ENCODE data around the gene CEACAM21. TPM values are rescaled to one million over a fixed set of nuclear protein-coding genes. Genes with fewer than 3 reads are reported as not detected.
"Not testable (repeated sequence)": the region's sequence is repeated elsewhere in the genome, so short reads cannot be mapped to it uniquely, and the experiment has no call there.

The CEACAM21 gene
- polyA plus RNA-seq, 2 of the 4 experiments (the other 2 are of a cell fraction): not detected

DNA sequence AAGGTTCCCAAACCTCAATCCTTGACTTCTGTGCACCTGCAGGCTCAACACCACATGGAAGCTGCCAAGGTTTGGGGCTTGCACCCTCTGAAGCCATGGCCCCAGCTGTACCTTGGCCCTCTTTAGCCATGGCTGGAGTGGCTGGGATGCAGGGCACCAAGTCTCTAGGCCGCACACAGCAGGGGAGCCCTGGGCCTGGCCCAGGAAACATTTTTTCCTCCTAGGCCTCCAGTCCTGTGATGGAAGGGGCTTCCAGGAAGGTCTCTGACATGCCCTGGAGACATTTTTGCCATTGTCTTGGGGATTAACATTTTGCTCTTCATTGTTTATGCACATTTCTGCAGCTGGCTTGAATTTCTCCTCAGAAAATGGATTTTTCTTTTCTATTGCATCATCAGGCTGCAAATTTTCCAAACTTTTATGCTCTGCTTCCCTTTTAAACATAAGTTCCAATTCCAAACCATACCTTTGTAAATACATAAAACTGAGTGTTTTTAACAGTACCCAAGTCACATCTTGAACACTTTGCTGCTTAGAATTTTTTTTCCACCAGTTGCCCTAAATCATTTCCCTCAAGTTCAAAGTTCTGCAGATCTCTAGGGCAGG lies 6.7 kb downstream of the CEACAM21 start:
- H3K9me3 ChIP-seq: peaks cover 37% of the 10 kb centered on the region
- peak; percentile 98 for TF ChIP-seq ZFP36 (IDR thresholded peaks at IDR 0.05; ENCODE audit: borderline replicate concordance, partially characterized antibody)
- DNase-seq (ENCODE audit: low read depth in 1 of 2, low spot score in 1 of 2); H3K27ac ChIP-seq; H3K4me1 ChIP-seq; H3K4me3 ChIP-seq; FAIRE-seq; H3K4me2 ChIP-seq; POLR2A ChIA-PET; ATAC-seq: not testable (repeated sequence)
- CTCF ChIA-PET: interaction anchor here (2.6 to 46.4 kb wide), 4 partner anchors 5 to 131 kb away, joined by 10 to 1358 read pairs (median 1153); partner anchors contain the start of gene CEACAM21
- 14% methylated on average over 1 of the region's 1 CpG for WGBS (ENCODE audit: missing lambda C conversion rate)

GRCh38 chr19:41584260-41584810 lies 8.4 kb downstream of the CEACAM21 start:
- H3K4me1 ChIP-seq: no peaks in the 10 kb centered on the region
- WGBS (ENCODE audit: missing lambda C conversion rate): 2% methylated on average over 6 of the region's 6 CpGs
- no peak overlapping the region for H3K4me2 ChIP-seq
- H3K27ac ChIP-seq: no peak overlapping the region
- DNase-seq (ENCODE audit: low read depth in 1 of 2, low spot score in 1 of 2): no peak
- ChIA-PET CTCF (interaction anchor here (0.6 to 46.4 kb wide), 6 partner anchors 4 to 133 kb away, joined by 3 to 1358 read pairs (median 578); partner anchors contain the start of gene CEACAM21), POLR2A (no interaction called here)
- TF ChIP-seq, protein P1, sequence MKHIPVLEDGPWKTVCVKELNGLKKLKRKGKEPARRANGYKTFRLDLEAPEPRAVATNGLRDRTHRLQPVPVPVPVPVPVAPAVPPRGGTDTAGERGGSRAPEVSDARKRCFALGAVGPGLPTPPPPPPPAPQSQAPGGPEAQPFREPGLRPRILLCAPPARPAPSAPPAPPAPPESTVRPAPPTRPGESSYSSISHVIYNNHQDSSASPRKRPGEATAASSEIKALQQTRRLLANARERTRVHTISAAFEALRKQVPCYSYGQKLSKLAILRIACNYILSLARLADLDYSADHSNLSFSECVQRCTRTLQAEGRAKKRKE (CRISPR knock-in tag; IDR thresholded peaks at IDR 0.05; ENCODE audit: low read depth): no peak
- no peak for TF ChIP-seq MAFK (IDR thresholded peaks at IDR 0.05; ENCODE audit: partially characterized antibody)
- no peak for TF ChIP-seq PHF8 (IDR thresholded peaks at IDR 0.05; ENCODE audit: borderline replicate concordance, low read depth)
- TF ChIP-seq GATA3 (IDR thresholded peaks at IDR 0.05; ENCODE audit: borderline replicate concordance): no peak
- no peak for TF ChIP-seq HOXA7 (CRISPR knock-in tag; IDR thresholded peaks at IDR 0.05)
- no peak for TF ChIP-seq JUN (IDR thresholded peaks at IDR 0.05)
- TF ChIP-seq RAD21 (conservative IDR thresholded peaks at IDR 0.05 in 1 of 2, IDR thresholded peaks at IDR 0.05 in 1 of 2): no peak
- TF ChIP-seq SMC3 (IDR thresholded peaks at IDR 0.05): no peak
- no peak for TF ChIP-seq NFE2L2 (conservative IDR thresholded peaks at IDR 0.05; ENCODE audit: low read length)
- no peak for TF ChIP-seq RCOR1 (IDR thresholded peaks at IDR 0.05; ENCODE audit: low read depth, low read length)
- no peak for TF ChIP-seq KDM5A (IDR thresholded peaks at IDR 0.05)
- TF ChIP-seq ZNF302 (CRISPR knock-in tag; IDR thresholded peaks at IDR 0.05): no peak
- no peak for TF ChIP-seq HOXB13 (CRISPR knock-in tag; IDR thresholded peaks at IDR 0.05; ENCODE audit: low read depth)
- no peak for TF ChIP-seq KDM1A (IDR thresholded peaks at IDR 0.05; ENCODE audit: low read depth)
- TF ChIP-seq NPAS2 (CRISPR knock-in tag; IDR thresholded peaks at IDR 0.05; ENCODE audit: borderline replicate concordance): no peak
- no peak for TF ChIP-seq ELK1 (IDR thresholded peaks at IDR 0.05; ENCODE audit: low read depth, low read length)
- no peak for TF ChIP-seq ESRRA (IDR thresholded peaks at IDR 0.05; ENCODE audit: borderline replicate concordance, low read length)
- TF ChIP-seq NR3C1 (IDR thresholded peaks at IDR 0.05): no peak
- no peak for TF ChIP-seq TP53 (CRISPR knock-in tag; IDR thresholded peaks at IDR 0.05)
- TF ChIP-seq FOSB (CRISPR knock-in tag; IDR thresholded peaks at IDR 0.05): no peak
- no peak for FAIRE-seq
- no peak overlapping the region for H3K4me3 ChIP-seq
- ATAC-seq: no peak
- H3K9me3 ChIP-seq: peaks cover 37% of the 10 kb centered on the region

DNA sequence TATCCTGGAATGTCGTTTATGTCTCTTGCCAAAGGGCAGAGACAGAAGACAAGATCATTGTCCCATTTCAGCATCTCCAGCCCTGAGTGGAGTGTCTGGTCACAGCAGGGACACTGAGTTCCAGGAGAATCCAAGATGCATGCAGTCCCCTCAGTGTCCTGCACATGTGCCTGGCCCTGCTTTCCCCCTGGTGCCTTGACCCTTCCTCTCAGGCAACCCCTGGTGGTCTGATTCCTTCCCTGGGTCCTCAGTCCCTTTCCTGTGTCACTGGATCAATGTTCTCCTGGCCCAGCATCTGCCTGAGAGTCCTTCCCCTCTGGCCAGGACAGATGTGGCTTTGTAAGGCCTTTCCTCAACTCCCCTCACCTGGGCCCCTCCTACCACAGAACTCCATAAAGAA lies 9.0 kb downstream of the CEACAM21 start:
- 0% methylated on average over 1 of the region's 1 CpG for WGBS (ENCODE audit: missing lambda C conversion rate)
- Histone ChIP-seq H3K27ac (no peak overlapping the region), H3K9me3 (peaks cover 37% of the 10 kb centered on the region), H3K4me3 (no peak overlapping the region), H3K4me2 (no peak overlapping the region), H3K4me1 (no peaks in the 10 kb centered on the region)
- FAIRE-seq: no peak
- TF ChIP-seq CHD4 (IDR thresholded peaks at IDR 0.05; ENCODE audit: borderline replicate concordance) (no peak), TP53 (CRISPR knock-in tag; IDR thresholded peaks at IDR 0.05) (no peak), PHF8 (IDR thresholded peaks at IDR 0.05; ENCODE audit: borderline replicate concordance, low read depth) (no peak)
- DNase-seq (ENCODE audit: low read depth in 1 of 2, low spot score in 1 of 2): no peak
- ChIA-PET POLR2A (no interaction called here), CTCF (interaction anchor here (1.1 to 46.4 kb wide), 4 partner anchors 3 to 133 kb away, joined by 3 to 1358 read pairs (median 1153); partner anchors contain the start of gene CEACAM21)
- ATAC-seq: no peak

All from A549 (cell line).